ENCODE data around the gene LRRC72.
A peak's percentile ranks its signal among the peaks of the same experiment; 100 is the strongest.
"Not testable (repeated sequence)": the region's sequence is repeated elsewhere in the genome, so short reads cannot be mapped to it uniquely, and the experiment has no call there.

Gene LRRC72

DNA sequence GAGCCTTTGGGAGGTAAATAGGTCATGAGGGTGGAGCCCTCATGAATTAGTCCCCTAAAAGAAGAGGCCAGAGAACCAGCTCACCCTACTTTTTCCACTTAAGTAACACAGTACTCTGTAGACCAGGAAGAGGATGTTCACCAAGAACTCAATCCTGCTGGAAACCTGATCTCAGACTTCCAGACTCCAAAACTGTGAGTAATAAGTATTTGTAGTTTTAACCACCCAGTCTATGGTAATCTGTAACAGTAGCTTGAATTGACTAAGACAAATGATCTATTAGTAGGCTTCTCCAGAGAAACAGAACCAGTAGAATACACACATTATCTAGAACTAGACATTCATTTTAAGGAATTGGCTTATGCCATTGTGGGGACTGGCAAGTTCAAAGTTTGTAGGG is 67.4 kb downstream of the LRRC72 start:
- H3K4me3 ChIP-seq (replicated peaks in 1 of 2; ENCODE audit: low read depth in 2 of 2, low read length in 2 of 2) = no peak overlapping the region
- DNase-seq (ENCODE audit: low read depth in 2 of 2) = peak in 1 of 2 donors; percentile 19
- TF ChIP-seq, protein P1, sequence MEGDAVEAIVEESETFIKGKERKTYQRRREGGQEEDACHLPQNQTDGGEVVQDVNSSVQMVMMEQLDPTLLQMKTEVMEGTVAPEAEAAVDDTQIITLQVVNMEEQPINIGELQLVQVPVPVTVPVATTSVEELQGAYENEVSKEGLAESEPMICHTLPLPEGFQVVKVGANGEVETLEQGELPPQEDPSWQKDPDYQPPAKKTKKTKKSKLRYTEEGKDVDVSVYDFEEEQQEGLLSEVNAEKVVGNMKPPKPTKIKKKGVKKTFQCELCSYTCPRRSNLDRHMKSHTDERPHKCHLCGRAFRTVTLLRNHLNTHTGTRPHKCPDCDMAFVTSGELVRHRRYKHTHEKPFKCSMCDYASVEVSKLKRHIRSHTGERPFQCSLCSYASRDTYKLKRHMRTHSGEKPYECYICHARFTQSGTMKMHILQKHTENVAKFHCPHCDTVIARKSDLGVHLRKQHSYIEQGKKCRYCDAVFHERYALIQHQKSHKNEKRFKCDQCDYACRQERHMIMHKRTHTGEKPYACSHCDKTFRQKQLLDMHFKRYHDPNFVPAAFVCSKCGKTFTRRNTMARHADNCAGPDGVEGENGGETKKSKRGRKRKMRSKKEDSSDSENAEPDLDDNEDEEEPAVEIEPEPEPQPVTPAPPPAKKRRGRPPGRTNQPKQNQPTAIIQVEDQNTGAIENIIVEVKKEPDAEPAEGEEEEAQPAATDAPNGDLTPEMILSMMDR (IDR thresholded peaks at IDR 0.05; ENCODE audit: low read depth, low read length) = no peak

DNA sequence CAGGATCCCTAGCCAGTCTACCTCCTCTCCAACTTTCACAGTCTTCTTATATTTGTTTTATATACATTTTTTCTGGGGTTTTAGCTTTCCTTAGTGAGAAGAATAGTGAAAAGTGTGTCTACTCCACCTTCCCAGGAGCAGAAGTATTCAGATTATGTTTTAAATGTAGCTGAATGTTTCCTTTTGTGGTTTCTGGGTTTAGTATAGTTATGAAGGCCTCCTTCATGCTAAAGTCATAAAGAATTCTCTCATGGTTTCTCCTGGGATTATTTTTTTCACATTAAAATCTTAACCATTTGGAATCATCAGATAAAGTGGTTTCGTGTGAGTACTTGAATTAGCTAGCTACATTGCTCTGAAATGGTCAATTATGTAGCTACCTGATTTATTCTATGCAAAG is 68.1 kb downstream of the LRRC72 start:
- no peak for DNase-seq (ENCODE audit: low read depth in 2 of 2)
- no peak overlapping the region for H3K4me3 ChIP-seq (replicated peaks in 1 of 2; ENCODE audit: low read depth in 2 of 2, low read length in 2 of 2)
- TF ChIP-seq, protein P1 (IDR thresholded peaks at IDR 0.05; ENCODE audit: low read depth, low read length) = no peak

DNA sequence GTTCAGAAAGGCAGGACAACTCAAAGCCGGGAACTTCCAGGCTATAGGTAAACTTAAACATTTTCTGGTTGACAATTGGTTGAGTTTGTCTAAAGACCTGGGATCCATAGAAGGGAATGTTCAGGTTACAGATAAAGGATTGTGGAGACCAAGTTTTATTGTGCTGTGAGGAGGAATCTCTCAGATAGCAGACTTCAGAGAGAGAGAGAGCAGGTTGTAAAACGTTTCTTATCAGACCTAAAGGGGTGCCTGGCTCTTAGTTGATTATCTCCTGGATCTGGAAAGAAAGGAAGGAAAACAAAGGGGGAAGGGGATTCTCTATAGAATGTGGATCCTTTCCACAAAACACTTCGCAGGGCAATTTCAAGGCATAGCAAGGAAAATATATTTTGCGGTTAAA is 69.0 kb downstream of the LRRC72 start:
- not testable (repeated sequence) for H3K4me3 ChIP-seq (replicated peaks in 1 of 2; ENCODE audit: low read depth in 2 of 2, low read length in 2 of 2); DNase-seq (ENCODE audit: low read depth in 2 of 2)

DNA sequence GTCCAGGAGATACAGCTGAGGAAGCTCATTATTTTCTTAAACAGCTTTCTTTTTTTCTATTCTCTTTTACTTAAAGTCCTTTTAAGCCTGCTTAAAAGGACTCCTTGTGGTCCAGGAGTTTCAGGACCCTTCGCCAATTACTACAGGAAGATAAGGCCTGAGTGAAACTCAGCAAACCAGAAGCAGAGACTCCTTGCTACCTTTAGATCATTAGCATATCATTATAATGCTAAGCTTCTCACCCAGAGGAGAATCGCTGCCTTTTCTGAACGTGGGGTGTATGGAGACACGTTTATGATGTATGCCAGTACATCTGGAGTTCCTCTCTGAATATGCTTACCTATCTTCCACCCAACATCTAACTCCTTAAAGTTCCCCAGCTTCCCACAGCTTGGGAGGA is 71.4 kb downstream of the LRRC72 start:
- no peak overlapping the region for H3K4me3 ChIP-seq (replicated peaks in 1 of 2; ENCODE audit: low read depth in 2 of 2, low read length in 2 of 2)
- TF ChIP-seq, protein P1 (IDR thresholded peaks at IDR 0.05; ENCODE audit: low read depth, low read length) = no peak

DNA sequence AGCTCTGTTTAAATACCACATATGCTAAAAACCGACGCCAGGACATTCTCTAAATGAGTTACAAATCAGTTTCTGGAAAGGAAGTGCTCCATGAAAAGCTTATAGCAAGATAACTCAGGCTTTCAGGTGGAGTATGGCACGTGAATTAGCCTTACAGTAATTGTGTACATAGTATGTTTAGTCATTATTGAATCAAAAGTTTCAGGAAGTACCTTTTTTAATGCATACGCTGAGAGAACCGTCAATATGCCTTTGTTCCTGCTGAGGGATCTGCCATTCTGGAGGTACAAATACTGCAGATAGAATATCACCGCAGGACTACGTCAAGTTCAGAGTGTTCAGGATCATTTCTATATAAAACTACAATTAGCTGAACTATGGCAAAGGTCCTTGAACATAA is 73.2 kb downstream of the LRRC72 start:
- TF ChIP-seq, protein P1 (IDR thresholded peaks at IDR 0.05; ENCODE audit: low read depth, low read length) = no peak
- DNase-seq (ENCODE audit: low read depth in 2 of 2) = no peak
- no peak overlapping the region for H3K4me3 ChIP-seq (replicated peaks in 1 of 2; ENCODE audit: low read depth in 2 of 2, low read length in 2 of 2)

More for the DNA sequence above, 71.4 kb downstream of the LRRC72 start:
- no peak for DNase-seq (ENCODE audit: low read depth in 2 of 2)

DNA sequence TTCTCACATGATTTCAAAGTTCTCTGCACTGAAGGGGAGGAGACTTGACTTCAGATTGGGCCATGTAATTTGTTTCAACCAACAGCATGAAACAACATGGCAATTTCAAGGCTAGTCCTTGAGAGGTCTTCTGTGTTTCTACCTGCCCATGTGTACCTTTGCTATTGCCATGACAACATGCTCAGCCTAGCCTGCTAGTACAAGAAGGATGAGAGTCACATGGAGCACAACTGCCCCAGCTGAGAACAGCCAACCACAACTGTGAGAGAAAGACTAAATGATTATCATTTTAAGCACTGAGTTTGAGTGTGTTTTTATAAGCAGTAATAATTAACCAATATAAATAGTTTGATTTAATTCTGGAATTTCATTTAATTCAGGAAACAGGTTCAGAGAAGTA is 77.0 kb downstream of the LRRC72 start:
- DNase-seq (ENCODE audit: low read depth in 2 of 2) = no peak
- no peak overlapping the region for H3K4me3 ChIP-seq (replicated peaks in 1 of 2; ENCODE audit: low read depth in 2 of 2, low read length in 2 of 2)
- TF ChIP-seq, protein P1 (IDR thresholded peaks at IDR 0.05; ENCODE audit: low read depth, low read length) = no peak

DNA sequence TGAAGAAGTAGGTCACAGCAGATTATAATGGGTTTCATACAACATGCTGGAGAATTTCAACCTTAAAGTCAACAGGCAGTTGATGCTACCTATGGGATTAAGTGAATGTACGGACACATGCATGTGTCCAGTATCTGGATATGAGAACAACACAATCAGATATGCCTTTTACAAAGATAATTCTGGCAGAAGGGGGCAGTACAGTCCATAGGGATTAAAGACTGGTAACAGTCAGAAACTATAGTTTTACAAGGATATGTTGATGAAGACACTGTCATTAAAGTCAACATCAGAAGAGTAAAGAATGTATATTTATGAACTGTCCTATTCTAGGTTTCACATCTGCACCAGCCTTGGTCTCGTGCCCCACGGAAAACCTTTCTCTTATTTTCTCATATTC is 77.4 kb downstream of the LRRC72 start:
- peak; percentile 11 to 45 for DNase-seq (ENCODE audit: low read depth in 2 of 2)
- TF ChIP-seq, protein P1 (IDR thresholded peaks at IDR 0.05; ENCODE audit: low read depth, low read length) = peak; percentile 23
- no peak overlapping the region for H3K4me3 ChIP-seq (replicated peaks in 1 of 2; ENCODE audit: low read depth in 2 of 2, low read length in 2 of 2)
